GM19099 (cell line): ENCODE results near the gene MTA1.

Source experiments
- POLR2A ChIP-seq: IDR thresholded peaks from 3 replicates; pipeline ENCODE4 v1.6.1; 2011; ENCODE audit warnings: low read depth; ENCODE audit not compliant: insufficient read length; ENCODE audit errors: extremely low read depth

The MTA1 gene

GRCh38 chr14:105411017-105411941, 8.3 kb upstream of the MTA1 start:
- TF ChIP-seq POLR2A = no peak

DNA sequence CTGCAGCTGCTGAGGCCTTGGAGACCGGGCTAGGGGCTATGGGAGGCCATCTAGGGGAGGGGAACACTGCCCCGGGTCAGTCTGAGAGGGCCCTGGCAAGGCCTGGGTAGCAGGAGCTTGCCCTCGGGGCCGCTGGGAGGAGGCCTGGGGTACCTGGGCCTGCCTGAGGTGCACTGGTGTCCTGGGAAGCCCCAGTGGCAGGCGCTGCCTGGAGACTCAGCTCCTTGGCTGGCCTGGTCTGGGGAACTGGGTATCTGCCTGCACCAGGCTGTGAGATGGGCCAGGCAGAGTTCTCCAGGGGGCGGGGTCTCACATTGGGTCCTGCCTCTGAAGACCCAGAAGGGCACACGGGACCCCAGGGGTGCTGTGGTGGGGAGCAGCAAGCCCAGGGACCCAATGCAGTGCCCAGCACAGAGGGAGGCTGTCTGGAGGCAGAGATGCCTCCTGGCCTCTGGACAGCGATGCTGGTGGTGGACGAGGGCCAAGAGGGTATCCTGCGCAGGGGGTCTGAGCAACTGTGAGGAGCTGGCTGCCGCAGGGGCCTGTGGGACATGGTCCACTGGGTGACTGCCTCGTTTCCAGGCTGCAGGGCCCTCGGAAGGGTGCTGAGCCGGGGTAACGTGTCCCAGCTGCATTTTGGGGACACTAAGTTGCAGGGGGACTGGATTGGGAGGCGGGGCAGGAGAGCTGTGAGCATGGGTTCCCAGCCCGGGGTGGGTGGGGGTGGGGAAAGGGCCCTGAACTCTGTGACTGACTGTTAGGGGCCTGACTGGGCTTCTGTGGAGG, 7.4 kb upstream of the MTA1 start:
- TF ChIP-seq POLR2A = no peak

GRCh38 chr14:105412771-105413543, 6.7 kb upstream of the MTA1 start:
- TF ChIP-seq POLR2A = no peak

- no peak for TF ChIP-seq POLR2A
These were observed 6.1 kb upstream of the MTA1 start for GRCh38 chr14:105413544-105413886.

DNA sequence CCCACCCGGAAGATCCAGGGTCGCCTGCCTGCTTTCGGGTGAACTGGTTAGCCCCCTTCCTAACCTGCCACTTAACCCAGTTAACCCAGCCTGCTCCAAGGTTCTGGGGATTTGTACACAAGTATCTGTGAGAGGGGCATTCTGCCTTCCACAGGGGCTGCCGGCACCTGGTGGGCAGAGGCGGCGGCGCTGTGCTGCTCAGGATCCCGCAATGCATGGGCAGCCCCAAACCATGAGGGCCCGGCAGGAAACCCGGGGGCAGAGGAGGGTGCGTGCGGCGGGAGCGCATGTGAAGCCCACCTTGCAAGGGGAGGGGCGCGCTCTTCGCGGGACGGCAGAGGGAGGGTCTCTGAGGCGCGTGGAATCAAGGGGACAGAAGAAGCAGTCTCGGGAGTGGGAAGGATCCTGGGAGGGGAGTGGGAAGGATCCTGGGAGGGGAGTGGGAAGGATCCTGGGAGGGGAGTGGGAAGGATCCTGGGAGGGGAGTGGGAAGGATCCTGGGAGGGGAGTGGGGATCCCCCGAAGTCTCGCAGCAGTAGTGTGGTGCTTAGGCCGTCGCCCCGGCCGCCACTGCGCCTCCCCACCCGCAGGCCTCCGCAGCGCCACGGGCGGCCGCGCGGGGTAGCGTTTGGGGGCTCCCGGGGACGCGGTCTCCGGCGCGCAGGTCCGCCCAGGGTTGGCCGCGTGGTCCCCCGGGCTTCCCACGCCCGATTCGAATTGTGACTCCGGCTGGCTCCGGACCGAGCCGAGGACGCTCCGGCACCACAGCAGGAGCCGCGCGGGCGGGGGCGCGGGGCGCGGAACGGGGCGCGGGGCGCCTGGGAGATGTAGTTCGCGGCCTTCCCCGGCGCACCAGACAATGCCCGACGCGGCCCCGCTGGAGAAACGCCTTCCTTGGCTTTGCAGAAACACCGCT, 4.9 kb upstream of the MTA1 start:
- TF ChIP-seq POLR2A = no peak

DNA sequence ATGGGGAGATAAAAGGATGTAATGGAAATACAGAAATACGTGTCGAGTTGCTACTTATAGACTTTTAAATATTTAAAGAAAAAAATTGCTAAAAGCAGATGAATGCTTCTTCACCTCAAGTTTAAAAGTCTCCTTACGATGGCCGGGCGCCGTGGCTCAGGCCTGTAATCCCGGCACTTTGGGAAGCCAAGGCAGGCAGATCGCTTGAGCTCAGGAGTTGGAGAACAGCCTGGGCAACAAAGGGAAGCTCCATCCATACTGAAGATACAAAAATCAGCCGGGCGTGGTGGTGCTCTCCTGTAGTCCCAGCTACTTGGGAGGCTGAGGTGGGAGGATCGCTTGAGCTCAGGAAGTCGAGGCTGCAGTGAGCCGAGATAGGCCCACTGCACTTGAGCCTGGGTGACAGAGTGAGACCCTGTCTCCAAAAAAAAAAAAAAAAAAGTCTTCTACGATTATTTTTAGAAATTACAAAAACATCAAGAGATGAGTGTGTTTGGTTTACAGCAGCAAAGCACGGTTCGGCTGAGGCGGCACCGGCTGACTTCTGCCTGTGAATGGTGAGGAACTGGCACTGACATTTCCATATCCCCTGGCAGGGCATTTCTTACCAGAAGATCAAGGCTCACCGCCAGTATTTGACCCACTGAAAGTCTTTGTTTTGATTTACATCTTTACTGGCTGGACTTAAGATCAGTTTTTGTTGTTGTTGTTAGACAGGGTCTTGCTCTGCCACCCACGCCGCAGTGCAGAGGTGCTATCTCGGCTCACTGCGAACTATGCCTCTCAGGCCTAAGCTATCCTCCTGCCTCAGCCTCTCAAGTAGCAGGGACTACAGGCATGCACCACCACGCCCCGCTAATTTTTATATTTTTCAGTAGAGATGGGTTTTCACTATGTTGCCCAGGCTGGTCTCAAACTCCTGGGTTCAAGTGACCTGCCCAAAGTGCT, 3.9 kb upstream of the MTA1 start:
- no peak for TF ChIP-seq POLR2A

DNA sequence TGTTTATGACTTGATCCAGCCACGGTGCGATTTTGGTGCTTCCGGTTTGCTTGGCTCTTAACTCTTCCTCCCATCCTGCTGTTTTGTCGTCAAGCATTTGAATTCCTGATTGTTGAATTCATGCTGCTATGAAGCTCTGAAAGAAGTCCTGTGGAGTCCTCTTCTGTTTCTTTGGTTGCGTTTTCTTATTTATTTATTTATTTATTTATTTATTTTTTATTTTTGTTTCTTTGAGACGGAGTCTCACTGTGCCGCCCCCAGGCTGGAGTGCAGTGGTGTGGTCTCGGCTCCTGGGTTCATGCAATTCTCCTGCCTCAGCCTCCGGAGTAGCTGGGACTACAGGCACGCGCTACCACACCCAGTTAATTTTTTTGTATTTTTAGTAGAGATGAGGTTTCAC, 3.0 kb upstream of the MTA1 start:
- TF ChIP-seq POLR2A = no peak

DNA sequence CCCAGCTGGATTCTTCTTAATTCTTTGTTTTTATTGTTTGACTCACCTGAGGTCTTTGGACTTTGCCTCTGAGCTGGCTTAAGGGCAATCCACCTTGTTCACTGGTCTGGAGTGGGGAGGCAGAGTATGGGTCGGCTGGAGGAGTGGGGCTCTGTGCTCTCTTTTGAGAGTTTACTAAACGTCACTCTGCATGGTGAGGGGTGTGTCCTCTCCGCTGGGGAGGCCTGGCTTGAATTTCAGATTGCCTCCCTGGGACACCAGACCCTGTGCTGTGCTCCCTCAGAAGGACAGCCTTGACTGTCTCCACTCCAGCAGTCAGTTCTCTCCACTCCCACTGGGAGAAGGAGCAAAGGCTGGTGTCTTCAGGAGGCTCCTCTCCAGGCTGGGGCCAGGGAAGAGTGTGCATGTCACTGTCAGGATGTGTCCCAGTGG, 1.9 kb upstream of the MTA1 start:
- no peak for TF ChIP-seq POLR2A

DNA sequence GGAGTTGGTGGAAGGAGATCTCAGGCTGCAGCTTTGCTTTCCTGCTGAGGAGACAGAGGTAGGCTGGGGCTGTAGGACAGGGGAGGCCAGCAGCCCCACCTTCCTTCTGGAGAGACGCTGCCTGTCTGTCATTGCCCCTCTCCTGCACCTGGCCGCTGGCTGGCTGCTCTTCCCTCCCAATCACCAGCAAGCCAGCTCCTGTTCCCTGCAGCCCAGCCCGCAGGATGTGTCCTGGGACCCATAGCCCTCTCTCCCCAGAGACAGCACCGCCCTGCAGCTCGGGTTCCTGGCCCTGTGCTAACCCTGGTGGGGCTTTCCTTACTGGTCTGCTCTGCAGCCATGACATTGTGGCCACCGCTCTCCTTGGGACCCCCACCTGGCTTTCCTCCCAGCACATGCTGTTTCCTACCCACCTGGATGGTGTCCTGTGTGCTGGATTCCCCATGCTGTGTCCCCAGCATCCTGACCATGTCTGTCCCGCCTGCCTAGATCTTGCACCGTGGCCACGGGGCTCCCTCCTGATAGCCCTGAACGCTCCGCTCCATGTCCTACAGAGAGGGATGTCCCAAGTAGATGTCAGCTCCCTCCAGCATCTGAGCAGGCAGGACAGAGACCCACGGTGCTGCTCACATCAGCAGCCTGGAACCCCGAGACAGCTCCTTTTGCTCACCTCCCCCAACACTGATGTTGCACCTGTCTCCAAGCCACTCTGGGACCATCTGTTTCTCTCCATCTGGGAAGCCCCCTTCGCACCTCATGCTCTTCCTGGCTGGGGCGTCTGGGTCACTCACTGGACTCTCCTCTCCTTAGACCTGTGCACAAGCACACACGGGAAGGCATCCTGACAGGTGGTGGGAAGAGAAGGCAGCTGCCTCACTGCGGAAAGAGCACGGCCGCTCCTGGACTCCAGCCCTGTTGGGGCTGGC, 1.1 kb upstream of the MTA1 start:
- no peak for TF ChIP-seq POLR2A

- no peak for TF ChIP-seq POLR2A
These were observed 710 bp downstream of the MTA1 start for GRCh38 chr14:105420101-105420973.

DNA sequence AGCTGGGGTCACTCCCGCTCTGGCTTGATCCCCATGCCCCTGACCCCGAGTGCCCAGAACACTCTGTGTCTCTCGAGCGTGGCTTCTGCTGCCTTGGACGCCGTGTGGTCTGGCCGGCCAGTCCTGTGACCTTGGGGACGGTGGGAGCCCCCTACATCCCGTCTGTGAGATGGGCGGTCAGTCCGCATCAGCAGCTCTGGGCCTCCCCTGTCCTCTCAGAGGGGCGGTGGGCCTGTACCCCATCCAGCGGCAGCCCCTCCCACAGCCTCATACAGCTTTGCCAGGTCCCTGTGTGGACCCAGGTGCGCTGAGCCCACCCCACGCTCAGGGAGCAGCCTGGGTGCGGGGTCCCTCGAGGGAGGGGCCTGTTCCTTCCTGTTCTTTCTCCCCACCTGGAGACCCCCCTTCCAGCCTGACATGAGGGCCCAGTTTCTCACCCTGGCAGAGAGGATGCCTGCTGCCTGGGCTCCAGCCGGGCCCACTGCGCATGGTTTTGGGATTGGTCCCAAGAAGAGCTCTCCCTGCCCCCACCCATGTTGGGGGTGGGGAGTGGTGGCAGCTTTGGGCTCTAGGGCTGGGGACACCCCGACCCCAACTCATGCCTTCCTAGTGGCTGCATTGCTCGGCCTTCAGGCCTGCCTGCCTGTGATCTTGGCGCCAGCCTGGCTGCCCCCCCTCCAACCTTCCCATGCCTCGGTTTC, 1.5 kb downstream of the MTA1 start:
- TF ChIP-seq POLR2A = no peak
